Retinal pigment epithelial cell (primary cell): Measurements from ENCODE around the gene CEP290.

ENCODE experiments used
- DNase-seq: peaks from one replicate; pipeline ENCODE4 v3.0.0-alpha.2; 2010; ENCODE audit warnings: low read depth
- H3K4me3 ChIP-seq: 2 replicates; pipeline ENCODE4 v1.5.1; 2011; ENCODE audit warnings: mild to moderate bottlenecking, low read length, control low read depth, moderate library complexity
- CTCF ChIP-seq: conservative IDR thresholded peaks from 2 replicates; pipeline ENCODE4 v1.5.1; 2011; ENCODE audit warnings: low read depth, low read length, control low read depth, inconsistent platforms

Gene CEP290

DNA sequence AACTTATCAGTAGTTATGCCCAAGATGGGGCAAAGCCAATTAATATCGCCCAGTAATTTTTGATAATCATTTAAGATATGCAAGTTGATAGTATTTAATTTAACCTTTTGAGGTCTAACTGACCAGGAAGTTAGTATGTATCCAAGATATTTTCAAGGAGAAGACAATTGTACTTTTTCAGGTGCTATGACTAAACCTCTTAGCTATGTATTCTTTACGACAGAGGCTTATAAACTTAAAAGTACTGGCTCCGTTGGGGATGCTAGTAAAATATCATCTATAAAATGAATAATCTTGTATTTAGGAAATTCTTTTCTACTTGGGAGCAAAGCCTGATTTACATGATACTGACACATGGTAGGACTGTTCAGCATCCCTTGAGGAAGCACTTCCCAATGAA lies 40.5 kb upstream of the CEP290 start:
- H3K4me3 ChIP-seq: no peak overlapping the region
- TF ChIP-seq CTCF: no peak
- DNase-seq: no peak

DNA sequence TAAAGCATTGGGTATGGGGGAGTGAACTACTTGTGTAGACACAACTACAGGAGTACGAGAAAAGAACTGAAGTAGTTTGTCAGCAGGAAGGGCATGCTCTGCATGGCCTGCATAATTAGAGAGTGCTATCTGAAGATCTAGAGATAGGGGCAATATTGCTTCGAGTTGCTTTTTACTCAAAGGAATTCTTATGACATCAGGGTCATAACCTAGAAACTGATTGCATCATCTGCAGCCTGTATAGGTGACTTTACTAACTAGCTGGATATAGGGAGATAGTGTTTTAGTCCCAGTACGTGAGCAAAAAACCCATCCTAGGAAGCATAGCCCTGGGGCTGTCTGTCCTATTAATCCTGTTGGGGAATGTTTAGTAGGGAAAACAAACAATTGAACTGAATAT lies 40.0 kb upstream of the CEP290 start:
- no peak for DNase-seq
- TF ChIP-seq CTCF: no peak
- no peak overlapping the region for H3K4me3 ChIP-seq

DNA sequence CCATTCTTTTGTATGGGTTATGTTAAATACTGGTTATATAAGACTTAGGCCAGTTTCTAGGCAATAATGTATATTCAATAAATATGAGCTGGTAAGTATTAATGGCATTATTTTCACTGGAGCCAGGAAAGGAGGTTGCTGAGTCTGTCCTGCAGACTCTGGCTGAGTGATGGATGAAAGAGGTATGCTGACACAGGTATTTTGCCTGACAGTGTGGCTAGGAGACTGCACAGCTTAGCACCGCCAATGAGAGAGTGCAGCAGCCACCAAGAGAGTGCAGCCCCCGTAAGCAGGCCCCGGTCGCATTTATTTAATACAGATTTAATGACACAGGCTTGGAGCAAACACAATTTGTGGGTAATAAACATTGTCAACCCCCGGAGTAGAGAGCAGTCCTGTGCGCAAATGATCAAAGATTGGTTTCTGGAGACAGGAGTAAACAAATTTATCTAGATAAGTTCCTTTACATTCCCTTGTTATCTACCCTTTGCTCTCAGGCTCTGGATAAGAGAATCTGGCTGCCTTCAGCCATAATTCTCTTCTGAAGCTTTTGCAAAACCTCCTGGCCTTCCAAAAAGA lies 37.6 kb upstream of the CEP290 start:
- no peak for DNase-seq
- no peak overlapping the region for H3K4me3 ChIP-seq
- no peak for TF ChIP-seq CTCF

- no peak overlapping the region for H3K4me3 ChIP-seq
- no peak for TF ChIP-seq CTCF
- DNase-seq: no peak
These were observed 33.7 kb upstream of the CEP290 start for GRCh38 chr12:88175544-88175943.

DNA sequence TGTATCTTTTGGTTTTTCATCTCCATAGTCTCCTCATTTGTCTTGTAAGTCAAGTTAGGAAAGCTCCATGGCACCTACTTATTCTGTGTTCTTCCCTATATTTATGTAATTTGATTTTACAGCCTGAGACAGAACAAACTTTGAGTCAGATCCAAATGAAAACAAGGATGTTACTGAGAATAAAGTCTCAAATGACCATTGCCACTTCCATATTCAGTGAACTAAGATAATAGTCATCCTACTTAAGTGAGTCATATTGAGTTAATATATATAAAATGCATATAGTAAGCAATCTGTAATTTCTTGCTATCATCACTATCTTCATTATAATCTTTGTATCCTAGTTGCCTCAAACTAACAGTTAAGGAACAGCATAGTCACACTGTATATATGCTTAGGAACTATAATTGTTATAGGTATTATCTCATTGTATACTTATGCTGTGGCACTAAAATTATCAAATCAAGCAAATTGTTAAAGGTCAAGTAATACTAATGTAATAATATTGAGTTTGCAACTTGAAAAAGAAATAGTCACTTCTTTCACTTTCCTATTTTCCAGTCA lies 31.0 kb upstream of the CEP290 start:
- DNase-seq: no peak
- no peak for TF ChIP-seq CTCF
- no peak overlapping the region for H3K4me3 ChIP-seq

DNA sequence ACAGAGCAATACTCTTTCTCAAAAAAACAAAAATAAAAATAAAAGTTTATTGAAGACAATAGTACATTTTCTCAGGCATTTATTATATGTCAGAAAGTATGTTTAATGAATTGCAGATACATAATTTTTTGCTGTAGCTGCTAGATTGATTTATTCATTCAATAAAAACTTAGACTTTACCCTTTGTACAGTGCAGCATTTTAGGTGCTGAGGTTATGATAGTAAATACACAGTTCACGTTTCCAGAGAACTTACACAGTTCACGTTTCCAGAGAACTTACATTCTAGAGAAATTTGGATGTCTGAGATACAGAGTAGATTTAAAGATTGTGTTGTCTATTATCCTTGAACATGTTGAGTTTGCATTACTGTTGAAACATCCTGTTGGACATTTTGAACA lies 25.5 kb upstream of the CEP290 start:
- H3K4me3 ChIP-seq: no peak overlapping the region
- no peak for TF ChIP-seq CTCF
- DNase-seq: no peak

- TF ChIP-seq CTCF: no peak
- no peak overlapping the region for H3K4me3 ChIP-seq
- no peak for DNase-seq
These were observed 24.3 kb upstream of the CEP290 start for GRCh38 chr12:88166179-88166578.
